Measurements from ENCODE around the gene PLPP3. TPM values are rescaled to one million over a fixed set of nuclear protein-coding genes. Genes with fewer than 3 reads are reported as not detected.

The PLPP3 gene
- total RNA-seq, 2 donors from 2014 or later = 164 to 271 TPM

DNA sequence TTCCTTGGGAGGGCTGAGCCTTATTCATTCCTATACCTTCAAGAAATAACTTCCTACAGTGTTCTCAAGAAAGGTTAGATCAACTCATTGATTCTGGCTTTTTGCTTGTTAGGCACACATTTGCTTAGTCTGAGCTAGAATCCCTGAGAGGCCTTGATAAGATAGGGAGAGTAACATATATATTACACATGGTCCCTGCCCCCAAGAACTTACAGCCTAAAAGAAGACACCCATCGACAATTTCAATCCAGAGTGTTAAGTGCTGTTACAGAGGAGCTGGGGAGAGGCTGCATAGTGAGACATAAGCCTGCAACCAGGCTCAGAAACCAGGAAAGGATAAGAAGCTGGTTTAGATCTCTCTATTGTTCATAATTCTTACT is 68.7 kb downstream of the PLPP3 start:
- Histone ChIP-seq H3K36me3 (peaks cover 36% of the 10 kb centered on the region), H3K27me3 (replicated peaks; ENCODE audit: insufficient read depth) (no peaks in the 10 kb centered on the region), H3K4me1 (ENCODE audit: control insufficient read depth in 1 of 2, low read depth in 2 of 2) (peaks cover 0 to 9% of the 10 kb centered on the region in 2 donors), H3K27ac (no peak overlapping the region), H3K4me3 (no peak overlapping the region), H3K9me3 (no peaks in the 10 kb centered on the region)
- TF ChIP-seq, protein P1, sequence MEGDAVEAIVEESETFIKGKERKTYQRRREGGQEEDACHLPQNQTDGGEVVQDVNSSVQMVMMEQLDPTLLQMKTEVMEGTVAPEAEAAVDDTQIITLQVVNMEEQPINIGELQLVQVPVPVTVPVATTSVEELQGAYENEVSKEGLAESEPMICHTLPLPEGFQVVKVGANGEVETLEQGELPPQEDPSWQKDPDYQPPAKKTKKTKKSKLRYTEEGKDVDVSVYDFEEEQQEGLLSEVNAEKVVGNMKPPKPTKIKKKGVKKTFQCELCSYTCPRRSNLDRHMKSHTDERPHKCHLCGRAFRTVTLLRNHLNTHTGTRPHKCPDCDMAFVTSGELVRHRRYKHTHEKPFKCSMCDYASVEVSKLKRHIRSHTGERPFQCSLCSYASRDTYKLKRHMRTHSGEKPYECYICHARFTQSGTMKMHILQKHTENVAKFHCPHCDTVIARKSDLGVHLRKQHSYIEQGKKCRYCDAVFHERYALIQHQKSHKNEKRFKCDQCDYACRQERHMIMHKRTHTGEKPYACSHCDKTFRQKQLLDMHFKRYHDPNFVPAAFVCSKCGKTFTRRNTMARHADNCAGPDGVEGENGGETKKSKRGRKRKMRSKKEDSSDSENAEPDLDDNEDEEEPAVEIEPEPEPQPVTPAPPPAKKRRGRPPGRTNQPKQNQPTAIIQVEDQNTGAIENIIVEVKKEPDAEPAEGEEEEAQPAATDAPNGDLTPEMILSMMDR (IDR thresholded peaks at IDR 0.05) = no peak
- DNase-seq (ENCODE audit: low spot score) (no peak), ATAC-seq (ENCODE audit: insufficient number of reproducible peaks, low FRiP score, low read depth) (no peak)

DNA sequence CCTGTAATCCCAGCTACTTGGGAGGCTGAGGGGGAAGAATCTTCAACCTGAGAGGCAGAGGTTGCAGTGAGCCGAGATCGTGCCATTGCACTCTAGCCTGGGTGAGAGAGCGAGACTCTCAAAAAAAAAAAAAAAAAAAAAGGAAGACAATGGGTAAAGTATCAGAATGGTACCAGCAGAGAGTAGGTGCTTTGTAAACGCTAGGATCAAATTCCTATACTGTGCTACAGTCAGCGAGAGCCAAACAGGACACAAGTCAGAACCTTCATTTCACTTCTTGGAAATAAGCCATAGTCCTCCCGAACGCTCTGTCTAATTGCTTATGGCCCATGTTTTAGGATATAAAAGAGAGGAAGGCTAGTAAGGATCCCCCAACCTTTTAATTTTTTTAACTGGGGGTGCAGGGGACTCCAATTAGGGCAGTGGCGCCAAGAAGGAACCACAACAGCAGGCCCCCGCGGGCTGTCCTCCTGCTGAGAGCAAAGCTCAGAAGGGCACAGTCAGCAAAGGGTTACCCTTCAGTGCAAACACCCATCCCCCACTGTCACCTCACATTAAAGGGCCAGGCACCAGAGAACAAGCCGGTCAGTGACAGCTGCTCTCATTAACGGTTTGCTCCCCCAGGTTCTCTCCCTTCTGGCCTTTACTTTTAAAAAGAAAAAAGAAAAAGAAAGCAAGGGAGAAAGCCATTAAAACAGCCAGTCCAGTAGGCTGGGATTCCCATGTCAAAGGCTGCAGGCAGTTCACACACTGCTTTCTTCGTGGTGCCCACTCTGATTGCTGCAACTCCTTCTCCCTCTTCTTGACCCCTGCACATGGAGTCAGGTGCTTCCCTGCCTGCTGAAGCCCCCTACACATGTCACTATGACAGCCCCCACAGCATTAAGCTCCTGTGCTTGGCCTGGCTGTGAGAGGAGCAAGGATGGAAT is 69.4 kb downstream of the PLPP3 start:
- Histone ChIP-seq H3K4me3 (no peak overlapping the region), H3K27ac (no peak overlapping the region), H3K9me3 (no peaks in the 10 kb centered on the region), H3K4me1 (ENCODE audit: control insufficient read depth in 1 of 2, low read depth in 2 of 2) (peaks cover 0 to 9% of the 10 kb centered on the region in 2 donors), H3K36me3 (peaks cover 39% of the 10 kb centered on the region), H3K27me3 (replicated peaks; ENCODE audit: insufficient read depth) (no peaks in the 10 kb centered on the region)
- ATAC-seq (ENCODE audit: insufficient number of reproducible peaks, low FRiP score, low read depth) (no peak), DNase-seq (ENCODE audit: low spot score) (no peak)
- TF ChIP-seq, protein P1 (IDR thresholded peaks at IDR 0.05) = no peak

DNA sequence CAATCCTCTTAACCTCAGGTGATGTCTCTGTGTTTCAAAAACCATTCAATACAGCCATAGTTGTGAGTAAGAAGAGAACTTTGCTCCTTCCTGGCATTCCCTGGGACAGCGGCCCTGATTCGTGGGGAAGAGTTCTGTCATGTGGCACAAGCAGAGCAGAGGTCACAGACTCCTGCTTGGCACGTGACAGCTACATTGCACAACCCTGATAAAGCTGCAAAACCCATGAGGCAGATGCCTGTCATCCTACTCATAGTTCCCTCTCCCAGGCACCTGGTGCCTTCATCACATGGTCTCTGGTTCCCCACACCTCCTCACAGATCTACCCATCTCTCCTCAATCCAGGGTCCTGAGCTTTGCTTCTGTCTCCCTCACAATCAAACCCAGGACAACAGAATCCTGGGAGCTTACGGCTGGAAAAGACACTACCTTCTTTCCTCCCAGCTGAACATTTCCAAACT is 70.8 kb downstream of the PLPP3 start:
- DNase-seq (ENCODE audit: low spot score) (no peak), ATAC-seq (ENCODE audit: insufficient number of reproducible peaks, low FRiP score, low read depth) (no peak)
- peaks cover 44% of the 10 kb centered on the region for H3K36me3 ChIP-seq
- H3K4me3 ChIP-seq = no peak overlapping the region
- no peaks in the 10 kb centered on the region for H3K27me3 ChIP-seq (replicated peaks; ENCODE audit: insufficient read depth)
- H3K27ac ChIP-seq = no peak overlapping the region
- no peaks in the 10 kb centered on the region for H3K9me3 ChIP-seq
- peaks cover 0 to 9% of the 10 kb centered on the region in 2 donors for H3K4me1 ChIP-seq (ENCODE audit: control insufficient read depth in 1 of 2, low read depth in 2 of 2)
- TF ChIP-seq, protein P1 (IDR thresholded peaks at IDR 0.05) = no peak

DNA sequence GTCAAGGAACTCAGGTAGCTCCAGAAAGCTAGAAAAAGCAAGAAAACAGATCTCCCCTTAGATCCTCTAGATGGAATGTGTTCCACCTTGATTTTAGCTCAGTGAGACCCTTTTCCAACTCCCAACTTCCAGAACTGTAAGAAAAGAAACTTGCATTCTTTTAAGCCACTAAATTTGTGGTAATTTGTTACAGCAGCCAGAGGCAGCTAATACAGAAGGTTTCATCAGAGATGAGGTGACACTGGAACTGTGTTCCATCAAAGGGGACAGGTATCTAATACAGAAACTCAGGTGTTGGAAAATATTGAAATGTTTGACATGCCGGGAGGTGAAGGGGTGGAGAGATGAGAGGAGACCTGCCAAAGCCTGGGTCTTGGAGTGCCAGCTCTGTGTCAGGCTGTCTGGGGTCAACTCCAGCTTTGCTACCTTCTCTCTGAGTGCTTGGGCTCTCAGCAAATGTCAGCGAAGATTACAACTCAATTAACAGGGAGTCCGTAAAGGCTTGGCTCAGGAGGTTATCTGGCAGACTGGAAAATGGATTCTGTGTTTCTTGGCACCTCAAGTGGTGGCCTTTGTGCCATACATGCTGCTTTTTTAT is 71.3 kb downstream of the PLPP3 start:
- no peak for ATAC-seq (ENCODE audit: insufficient number of reproducible peaks, low FRiP score, low read depth)
- Histone ChIP-seq H3K9me3 (no peaks in the 10 kb centered on the region), H3K27ac (no peak overlapping the region), H3K4me1 (ENCODE audit: control insufficient read depth in 1 of 2, low read depth in 2 of 2) (peaks cover 0 to 9% of the 10 kb centered on the region in 2 donors), H3K27me3 (replicated peaks; ENCODE audit: insufficient read depth) (no peaks in the 10 kb centered on the region), H3K4me3 (no peak overlapping the region), H3K36me3 (peaks cover 44% of the 10 kb centered on the region)
- DNase-seq (ENCODE audit: low spot score) = no peak
- TF ChIP-seq, protein P1 (IDR thresholded peaks at IDR 0.05) = no peak

DNA sequence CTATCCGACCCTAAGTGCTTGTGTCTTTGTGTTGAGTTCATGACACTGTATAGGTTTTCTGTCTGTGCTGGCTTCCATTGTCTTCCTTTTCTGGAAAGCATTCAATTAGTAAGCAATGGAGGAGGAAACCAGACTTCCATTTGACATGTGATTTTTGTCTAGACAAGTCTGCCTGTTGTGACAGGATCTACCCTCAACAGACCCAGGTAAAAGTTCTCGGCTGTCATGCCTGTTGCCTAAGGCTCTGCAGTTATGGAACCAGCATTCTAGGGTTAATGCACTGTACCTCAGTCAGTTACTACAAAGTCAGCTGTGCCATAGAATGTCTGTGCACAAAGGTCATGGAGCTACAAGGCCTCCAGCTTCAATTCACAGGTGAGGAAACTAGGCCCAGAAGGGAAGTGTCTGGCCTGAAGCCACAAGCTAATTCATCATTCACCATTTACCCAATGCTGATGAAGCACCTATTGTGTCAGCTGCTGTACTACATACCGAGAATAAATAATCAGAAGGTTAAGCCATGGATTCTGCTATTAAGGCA is 72.3 kb downstream of the PLPP3 start:
- H3K9me3 ChIP-seq = no peaks in the 10 kb centered on the region
- H3K4me1 ChIP-seq (ENCODE audit: control insufficient read depth in 1 of 2, low read depth in 2 of 2) = peaks cover 0 to 9% of the 10 kb centered on the region in 2 donors
- no peak overlapping the region for H3K27ac ChIP-seq
- no peak overlapping the region for H3K4me3 ChIP-seq
- no peak for DNase-seq (ENCODE audit: low spot score)
- peaks cover 44% of the 10 kb centered on the region for H3K36me3 ChIP-seq
- TF ChIP-seq, protein P1 (IDR thresholded peaks at IDR 0.05) = no peak
- no peak for ATAC-seq (ENCODE audit: insufficient number of reproducible peaks, low FRiP score, low read depth)
- no peaks in the 10 kb centered on the region for H3K27me3 ChIP-seq (replicated peaks; ENCODE audit: insufficient read depth)

Measured in thoracic aorta (tissue), 2 donors.